NCI-H1930 (cell line): Measurements from ENCODE around the gene KCNMB2.
"Not testable (repeated sequence)": the region's sequence is repeated elsewhere in the genome, so short reads cannot be mapped to it uniquely, and the experiment has no call there.

ENCODE experiments used
- DNase-seq, 2 experiments: peaks; one replicate each; lab custom pipeline; 2025; lab: John Stamatoyannopoulos, UW

KCNMB2 gene

GRCh38 chr3:178703268-178703975, 167.2 kb downstream of the KCNMB2 start:
- DNase-seq = no peak

GRCh38 chr3:178705925-178706324, 169.7 kb downstream of the KCNMB2 start:
- no peak for DNase-seq

- no peak for DNase-seq
These were observed 170.2 kb downstream of the KCNMB2 start for GRCh38 chr3:178706411-178706810.

GRCh38 chr3:178707311-178708031, 171.2 kb downstream of the KCNMB2 start:
- DNase-seq = no peak

- DNase-seq = no peak
These were observed 172.8 kb downstream of the KCNMB2 start for GRCh38 chr3:178709051-178709450.

GRCh38 chr3:178711753-178712152, 175.5 kb downstream of the KCNMB2 start:
- DNase-seq = no peak

- DNase-seq = no peak
These were observed 176.0 kb downstream of the KCNMB2 start for GRCh38 chr3:178712247-178712646.

- no peak for DNase-seq
These were observed 178.9 kb downstream of the KCNMB2 start for GRCh38 chr3:178714925-178715832.

- no peak for DNase-seq
These were observed 182.9 kb downstream of the KCNMB2 start for GRCh38 chr3:178718995-178719635.

GRCh38 chr3:178732824-178733223, 196.6 kb downstream of the KCNMB2 start:
- DNase-seq = no peak

GRCh38 chr3:178735032-178735674, 198.9 kb downstream of the KCNMB2 start:
- DNase-seq = no peak

GRCh38 chr3:178736300-178736699, 200.1 kb downstream of the KCNMB2 start:
- DNase-seq = no peak

- DNase-seq = no peak
These were observed 203.5 kb downstream of the KCNMB2 start for GRCh38 chr3:178739720-178740119.

GRCh38 chr3:178741020-178741419, 204.8 kb downstream of the KCNMB2 start:
- DNase-seq = no peak

- DNase-seq = no peak
These were observed 207.1 kb downstream of the KCNMB2 start for GRCh38 chr3:178743297-178743696.

GRCh38 chr3:178745861-178746655, 209.8 kb downstream of the KCNMB2 start:
- DNase-seq = not testable (repeated sequence)

- DNase-seq = no peak
These were observed 212.6 kb downstream of the KCNMB2 start for GRCh38 chr3:178748874-178749273.

- no peak for DNase-seq
These were observed 213.2 kb downstream of the KCNMB2 start for GRCh38 chr3:178749471-178749870.

- no peak for DNase-seq
These were observed 214.5 kb downstream of the KCNMB2 start for GRCh38 chr3:178750639-178751300.

- DNase-seq = no peak
These were observed 216.6 kb downstream of the KCNMB2 start for GRCh38 chr3:178752843-178753242.
